HG02759 (cell line): ENCODE results near the gene TMEM223.
"Not testable (repeated sequence)": the region's sequence is repeated elsewhere in the genome, so short reads cannot be mapped to it uniquely, and the experiment has no call there.

Source experiments
- ATAC-seq: cut with Tn5 transposase; IDR thresholded peaks from one replicate; pipeline ENCODE4 v1.9.1; 2021; ENCODE audit warnings: mild to moderate bottlenecking, moderate library complexity; ENCODE audit not compliant: unreplicated experiment

Gene TMEM223

GRCh38 chr11:62804310-62805075 lies 12.7 kb upstream of the TMEM223 start:
- ATAC-seq: no peak

- ATAC-seq: no peak
Measured at GRCh38 chr11:62801071-62801470, 9.3 kb upstream of the TMEM223 start.

DNA sequence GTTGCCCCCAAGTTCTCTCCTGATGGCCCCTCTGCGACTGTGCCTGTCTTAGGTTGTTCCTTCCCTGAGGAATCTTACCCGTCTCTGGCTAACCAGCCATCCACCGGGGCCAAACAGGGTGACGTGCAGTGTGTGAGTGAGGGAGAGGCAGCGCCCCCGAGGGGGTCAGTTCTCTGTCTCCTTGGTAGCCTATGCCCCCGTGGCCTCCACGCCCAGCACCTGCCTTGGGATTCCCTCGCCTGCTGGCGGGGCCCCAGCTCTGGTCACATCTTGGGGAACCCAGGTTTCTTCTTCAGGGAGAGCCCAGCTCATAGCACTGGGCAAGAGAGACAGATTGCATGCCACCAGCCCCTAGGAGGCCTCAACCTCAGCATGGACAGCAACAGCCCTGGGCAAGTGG lies 7.7 kb upstream of the TMEM223 start:
- ATAC-seq: no peak

- ATAC-seq: no peak
Measured at GRCh38 chr11:62796281-62796680, 4.5 kb upstream of the TMEM223 start.

GRCh38 chr11:62794201-62794775 lies 2.5 kb upstream of the TMEM223 start:
- no peak for ATAC-seq

DNA sequence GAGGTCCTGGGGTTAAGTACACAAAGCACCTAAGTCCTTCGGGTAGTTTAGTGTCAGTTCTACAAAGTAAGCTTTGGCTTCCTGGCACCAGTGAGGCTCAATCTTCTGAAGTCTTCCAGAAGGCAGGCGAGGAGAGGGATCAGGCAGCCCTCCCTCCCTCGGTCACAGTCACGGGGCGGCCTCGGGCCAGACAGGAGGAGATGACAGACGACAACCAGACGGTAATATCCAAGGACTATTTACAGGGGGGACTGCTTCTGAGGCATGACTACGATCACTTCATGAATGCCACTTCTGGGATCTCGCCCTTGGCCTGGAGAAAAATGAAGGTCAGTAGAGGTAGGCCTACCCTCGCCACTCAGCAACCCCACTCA lies 383 bp upstream of the TMEM223 start:
- ATAC-seq: no peak

DNA sequence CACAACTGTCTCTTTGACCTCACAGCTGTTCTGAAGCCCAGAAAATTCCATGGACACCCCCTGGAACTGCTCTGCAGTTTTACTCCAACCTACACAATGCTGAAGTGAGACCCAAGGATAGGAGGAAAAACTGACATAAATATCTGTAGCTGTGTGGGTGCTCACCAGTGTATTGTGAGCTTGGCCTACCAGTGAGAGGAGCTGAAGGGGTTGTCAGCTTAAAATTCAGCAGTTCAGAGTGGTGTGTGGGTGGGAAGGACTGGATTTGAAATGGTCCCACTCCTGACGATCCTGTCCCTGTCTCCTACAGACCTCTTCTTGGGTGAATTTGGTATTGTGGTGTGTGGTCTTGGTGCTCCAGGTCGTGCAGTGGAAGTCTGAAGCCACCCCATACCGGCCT lies 2.2 kb downstream of the TMEM223 start:
- no peak for ATAC-seq

- ATAC-seq: no peak
Measured at GRCh38 chr11:62788991-62789390, 2.8 kb downstream of the TMEM223 start.

GRCh38 chr11:62787005-62787759 lies 4.6 kb downstream of the TMEM223 start, which contains the start of gene TMEM179B:
Gene TMEM179B, plus strand, starts transcription at chr11:62787402. Its CDS starts 30 bp downstream, at chr11:62787432.
- ATAC-seq: peak; percentile 68

GRCh38 chr11:62786318-62787004 lies 5.3 kb downstream of the TMEM223 start:
- ATAC-seq: peak; percentile 66

DNA sequence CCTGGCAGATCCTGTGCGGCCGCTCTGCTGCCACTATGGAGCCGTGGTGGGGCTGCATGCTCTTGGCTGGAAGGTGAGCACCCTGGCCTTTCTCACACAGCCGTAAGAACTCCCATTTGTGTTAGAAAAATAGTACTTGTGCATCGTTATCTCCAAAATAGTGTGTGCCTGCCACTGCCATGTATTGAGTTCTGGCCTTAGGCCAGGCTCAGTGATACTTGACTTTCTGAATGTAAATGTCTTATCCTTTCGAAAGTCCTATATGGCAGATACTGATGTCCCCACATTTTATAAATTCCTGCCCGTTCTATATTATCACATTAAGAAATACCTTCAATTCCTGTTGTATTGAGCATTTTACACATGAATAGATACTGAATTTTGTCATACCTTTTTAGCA lies 9.1 kb downstream of the TMEM223 start:
- ATAC-seq: no peak

- ATAC-seq: no peak
Measured at GRCh38 chr11:62778441-62778840, 13.4 kb downstream of the TMEM223 start.

DNA sequence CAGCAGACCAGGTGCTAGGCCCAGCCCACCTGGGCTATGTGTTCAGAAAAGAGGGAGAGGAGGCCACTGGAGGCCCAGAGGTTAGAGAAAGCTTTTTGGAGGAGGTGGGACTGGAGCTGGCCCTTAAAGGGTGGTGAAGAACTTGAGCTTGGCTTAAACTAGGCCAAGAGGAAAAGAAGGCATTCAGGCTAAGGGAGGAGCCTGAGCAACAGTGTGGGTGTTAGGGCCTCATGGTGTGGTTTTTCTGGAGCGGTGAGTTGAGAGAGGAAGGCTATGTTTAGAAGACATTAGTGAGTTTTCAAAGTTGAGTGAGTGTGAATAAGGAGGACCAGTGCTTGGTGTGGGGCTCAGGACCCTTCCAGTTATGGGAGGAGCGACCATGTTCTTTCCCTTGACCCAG lies 14.4 kb downstream of the TMEM223 start:
- no peak for ATAC-seq

GRCh38 chr11:62775646-62776045 lies 16.2 kb downstream of the TMEM223 start:
- ATAC-seq: no peak

- no peak for ATAC-seq
Measured at GRCh38 chr11:62774407-62774806, 17.4 kb downstream of the TMEM223 start.

DNA sequence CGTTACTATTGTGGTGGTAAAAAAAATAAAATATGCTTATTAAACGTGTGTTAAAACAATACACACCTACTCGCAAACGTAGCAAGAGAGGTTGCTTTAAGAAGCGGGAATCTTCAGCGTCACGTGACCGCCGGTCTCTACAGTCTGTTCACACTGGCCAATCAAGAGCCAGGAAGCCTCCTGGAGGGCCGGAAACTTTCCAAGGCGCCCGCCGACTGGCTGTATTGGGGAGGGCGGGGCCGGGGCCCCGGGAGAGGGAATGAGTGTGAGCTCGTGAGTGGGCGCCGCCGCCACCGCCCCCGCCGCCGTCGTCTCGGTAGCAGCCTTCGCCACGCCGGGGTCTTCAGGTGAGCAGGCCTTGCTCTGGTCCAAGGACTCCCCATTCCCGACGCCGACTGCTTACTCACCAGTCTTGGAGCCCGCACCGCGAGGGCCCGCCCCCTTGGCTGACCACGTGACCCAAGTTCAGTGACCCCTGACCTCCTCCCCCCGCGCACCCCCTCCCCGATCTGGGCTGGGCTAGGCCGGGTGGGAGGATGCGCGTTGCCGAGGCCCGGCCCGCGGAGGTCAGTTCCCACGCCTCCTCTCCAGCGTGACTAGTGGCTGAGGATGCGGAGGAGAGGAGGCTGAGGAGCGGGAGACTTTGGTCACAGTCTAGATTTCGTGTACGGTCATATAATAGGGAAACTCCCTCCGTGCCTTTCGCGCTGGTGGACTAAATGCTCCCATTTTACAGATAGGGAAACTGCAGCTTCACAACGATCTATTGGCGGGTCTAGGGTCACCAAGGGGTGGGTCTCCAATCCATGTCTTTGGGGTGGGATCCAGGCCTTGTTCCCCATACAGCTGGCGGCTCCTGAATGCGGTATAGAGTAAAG lies 20.4 kb downstream of the TMEM223 start, which contains the start of gene TAF6L:
TSS of gene TAF6L (plus strand) at position 253 of the 878 bp plus-strand sequence. CDS start 4,388 bp downstream, outside the sequence.
- peak; percentile 87 for ATAC-seq

GRCh38 chr11:62770778-62771143 lies 21.0 kb downstream of the TMEM223 start:
- ATAC-seq: peak; percentile 2

- ATAC-seq: not testable (repeated sequence)
Measured at GRCh38 chr11:62760867-62761227, 31.0 kb downstream of the TMEM223 start.

DNA sequence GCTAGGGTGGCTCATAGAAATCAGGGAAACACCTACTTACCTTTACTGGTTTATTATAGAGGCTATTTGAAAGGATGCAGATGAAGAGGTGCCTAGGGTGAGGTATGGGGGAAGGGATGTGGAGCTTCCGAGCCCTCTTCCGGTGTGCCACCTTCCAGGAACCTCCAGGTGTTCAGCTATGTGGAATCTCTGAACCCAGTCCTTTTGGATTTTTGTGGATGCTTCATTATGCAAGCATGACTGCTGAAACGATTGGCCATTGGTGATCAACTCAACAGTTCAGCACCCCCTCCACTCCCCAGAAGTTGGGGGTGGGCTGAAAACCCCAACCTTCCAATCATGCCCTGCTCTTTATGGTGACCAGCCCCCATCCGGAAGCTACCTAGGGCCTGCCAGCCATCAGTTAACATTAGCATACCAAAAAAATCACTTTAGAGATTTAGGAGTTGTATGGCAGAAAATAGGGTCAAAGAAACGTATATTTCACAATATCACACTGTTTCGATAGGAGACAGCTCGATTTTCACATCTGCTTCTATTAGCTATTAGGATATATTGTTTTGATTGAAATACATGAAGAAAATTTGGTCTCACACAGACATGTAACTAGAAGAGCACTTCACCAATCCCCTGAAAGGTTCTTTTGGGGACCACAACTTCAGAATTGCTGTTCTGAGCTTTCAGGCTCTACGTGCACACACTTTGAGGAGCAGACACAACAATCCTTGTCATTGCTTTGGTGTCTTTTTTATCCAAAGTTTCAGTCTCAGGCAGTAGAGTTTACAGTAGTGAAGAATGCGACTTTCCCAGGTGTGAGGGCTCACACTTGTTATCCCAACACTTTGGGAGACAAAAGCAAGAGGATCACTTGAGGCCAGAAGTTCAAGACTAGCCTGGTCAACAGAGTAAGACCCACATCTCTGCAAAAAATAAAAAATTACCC lies 33.7 kb downstream of the TMEM223 start:
- no peak for ATAC-seq
